GM06990 (cell line): ENCODE data around the gene PIEZO1.

Experiments used
- DNase-seq: peaks from one replicate; pipeline ENCODE4 v3.0.0-alpha.2; 2011; ENCODE audit not compliant: insufficient read length; ENCODE audit errors: extremely low read depth
- H3K27me3 ChIP-seq: replicated peaks from 2 replicates; pipeline ENCODE4 v1.6.0; 2011; ENCODE audit warnings: low read length; ENCODE audit not compliant: control insufficient read depth, insufficient read depth
- H3K36me3 ChIP-seq: 2 replicates; pipeline ENCODE4 v1.5.1; 2011; ENCODE audit warnings: low read length; ENCODE audit not compliant: control insufficient read depth, insufficient read depth
- H3K4me3 ChIP-seq: replicated peaks from 2 replicates; pipeline ENCODE4 v1.5.1; 2011; ENCODE audit warnings: low read depth, mild to moderate bottlenecking, control low read depth, low read length
- CTCF ChIP-seq: IDR thresholded peaks from 2 replicates; pipeline ENCODE4 v1.5.1; 2011; ENCODE audit warnings: low read length, control low read depth, mild to moderate bottlenecking, inconsistent platforms; ENCODE audit not compliant: insufficient read depth, poor library complexity, severe bottlenecking

The PIEZO1 gene

GRCh38 chr16:88761143-88761534 is 23.9 kb downstream of the PIEZO1 start:
- no peak for TF ChIP-seq CTCF
- DNase-seq = no peak
- H3K4me3 ChIP-seq = no peak overlapping the region
- peaks cover 8% of the 10 kb centered on the region for H3K36me3 ChIP-seq
- H3K27me3 ChIP-seq = no peaks in the 10 kb centered on the region

DNA sequence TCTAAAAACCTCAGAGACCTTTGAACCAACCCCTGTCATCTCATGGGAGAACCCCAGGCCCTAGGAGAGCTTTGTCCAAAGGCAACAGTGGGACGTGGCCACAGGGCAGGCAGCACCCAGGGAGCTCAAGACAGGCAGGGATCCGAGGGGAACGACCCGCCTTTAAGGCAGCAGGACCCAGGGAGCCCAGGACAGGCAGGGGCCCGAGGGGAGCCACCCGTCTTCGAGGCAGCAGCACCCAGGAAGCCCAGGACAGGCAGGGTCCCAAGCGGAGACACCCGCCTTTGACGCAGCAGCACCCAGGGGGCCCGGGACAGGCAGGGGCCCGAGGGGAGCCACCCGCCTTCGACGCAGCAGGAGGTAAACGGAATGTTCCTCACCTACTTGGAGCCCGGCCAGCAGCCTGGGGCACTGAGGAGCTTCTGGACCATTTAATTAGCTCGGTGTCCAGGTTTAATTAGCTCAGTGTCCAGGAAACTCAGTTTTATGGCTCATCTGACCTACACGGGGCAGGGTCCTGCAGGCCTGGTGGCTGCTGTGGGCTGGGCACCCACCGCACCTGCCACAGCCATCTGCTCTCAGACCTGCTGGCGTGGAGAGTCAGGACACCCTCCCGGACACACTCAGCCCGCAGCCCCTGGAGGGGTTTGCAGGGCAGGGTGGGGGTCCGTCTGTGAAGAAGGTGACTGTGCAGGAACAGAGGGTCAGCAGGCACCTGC is 24.4 kb downstream of the PIEZO1 start:
- TF ChIP-seq CTCF = no peak
- peaks cover 8% of the 10 kb centered on the region for H3K36me3 ChIP-seq
- H3K4me3 ChIP-seq = no peak overlapping the region
- no peaks in the 10 kb centered on the region for H3K27me3 ChIP-seq
- DNase-seq = no peak

- H3K27me3 ChIP-seq = no peaks in the 10 kb centered on the region
- no peak overlapping the region for H3K4me3 ChIP-seq
- no peak for TF ChIP-seq CTCF
- no peak for DNase-seq
- H3K36me3 ChIP-seq = peaks cover 8% of the 10 kb centered on the region
Measured at GRCh38 chr16:88759976-88760350, 25.1 kb downstream of the PIEZO1 start.

GRCh38 chr16:88759245-88759975 is 25.6 kb downstream of the PIEZO1 start:
- Histone ChIP-seq H3K36me3 (peaks cover 10% of the 10 kb centered on the region), H3K4me3 (no peak overlapping the region), H3K27me3 (no peaks in the 10 kb centered on the region)
- no peak for DNase-seq
- TF ChIP-seq CTCF = no peak

- TF ChIP-seq CTCF = no peak
- no peak for DNase-seq
- Histone ChIP-seq H3K4me3 (no peak overlapping the region), H3K27me3 (no peaks in the 10 kb centered on the region), H3K36me3 (peaks cover 9% of the 10 kb centered on the region)
Measured at GRCh38 chr16:88758944-88759244, 26.1 kb downstream of the PIEZO1 start.
